Endothelial cell of umbilical vein (primary cell): Measurements from ENCODE around the gene MAP2K5.

Experiments used
- MYC ChIP-seq: IDR thresholded peaks from one replicate; pipeline ENCODE4 v1.6.1; 2011; ENCODE audit warnings: mild to moderate bottlenecking, low read depth, low read length
- POLR2A ChIP-seq: IDR thresholded peaks from 2 replicates; pipeline ENCODE4 v1.6.1; 2012; ENCODE audit warnings: low read depth, mild to moderate bottlenecking, control low read depth, low read length
- POLR2AphosphoS5 ChIP-seq: IDR thresholded peaks from 2 replicates; pipeline ENCODE4 v1.6.1; 2012; ENCODE audit warnings: low read depth, mild to moderate bottlenecking, control low read depth, low read length, moderate library complexity; ENCODE audit not compliant: insufficient read depth
- TF ChIP-seq, protein P1 (sequence below), 2 donors: IDR thresholded peaks; 1 replicate in 1 of 2; 2 replicates in 1 of 2; pipeline ENCODE4 v1.5.1; 2011; ENCODE audit warnings: low read length in 2 of 2, mild to moderate bottlenecking in 2 of 2, moderate library complexity in 2 of 2, control low read depth in 1 of 2, inconsistent platforms in 1 of 2, low read depth in 1 of 2; ENCODE audit not compliant: insufficient read depth in 1 of 2; ENCODE audit errors: extremely low read depth in 1 of 2

DNA sequence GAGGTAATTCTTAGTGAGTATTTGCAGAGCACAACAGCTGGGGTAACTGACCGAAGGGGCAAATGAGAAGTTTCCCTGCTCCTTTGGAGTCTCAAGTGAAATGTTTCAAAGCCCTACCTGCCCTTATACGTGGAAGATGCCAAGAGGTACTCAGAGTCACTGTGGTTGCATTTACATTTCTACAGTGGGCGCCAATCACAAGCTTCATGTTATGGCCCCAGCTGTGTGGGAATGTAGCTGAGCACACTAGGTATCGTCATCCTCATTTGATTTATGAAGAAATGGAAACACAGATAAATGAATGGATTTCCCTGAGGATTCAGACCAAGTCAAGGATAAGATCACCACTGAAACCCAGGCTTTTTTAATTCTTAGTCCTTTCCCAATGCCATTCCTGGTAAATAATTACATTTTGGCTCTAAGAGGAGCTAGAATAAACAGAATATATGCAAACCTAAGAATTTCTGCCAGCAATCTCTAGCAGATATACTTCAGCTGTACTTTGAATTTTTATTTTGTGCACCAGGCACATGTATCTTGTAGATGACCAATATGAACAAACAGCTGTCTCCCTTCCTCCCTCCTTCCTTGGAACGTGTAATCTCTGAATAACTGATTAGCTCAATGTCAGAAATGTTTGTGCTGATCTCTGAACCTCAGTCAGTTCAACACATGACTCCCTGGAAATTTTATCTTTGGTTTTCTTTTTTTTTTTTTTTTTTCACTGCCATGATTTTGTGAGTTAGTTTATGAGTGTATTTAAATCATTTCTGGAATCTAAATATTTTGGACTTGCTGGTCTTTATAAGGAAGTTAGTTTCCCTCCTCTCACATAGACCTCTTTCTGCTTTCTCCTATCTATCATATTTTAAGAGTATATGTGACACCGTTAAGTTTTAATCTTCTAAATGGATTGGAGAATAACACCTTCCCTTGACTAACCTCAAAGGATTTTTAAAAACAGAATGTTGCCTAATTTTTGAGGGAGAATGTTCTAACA lies 69.2 kb downstream of the MAP2K5 start:
- TF ChIP-seq, protein P1, sequence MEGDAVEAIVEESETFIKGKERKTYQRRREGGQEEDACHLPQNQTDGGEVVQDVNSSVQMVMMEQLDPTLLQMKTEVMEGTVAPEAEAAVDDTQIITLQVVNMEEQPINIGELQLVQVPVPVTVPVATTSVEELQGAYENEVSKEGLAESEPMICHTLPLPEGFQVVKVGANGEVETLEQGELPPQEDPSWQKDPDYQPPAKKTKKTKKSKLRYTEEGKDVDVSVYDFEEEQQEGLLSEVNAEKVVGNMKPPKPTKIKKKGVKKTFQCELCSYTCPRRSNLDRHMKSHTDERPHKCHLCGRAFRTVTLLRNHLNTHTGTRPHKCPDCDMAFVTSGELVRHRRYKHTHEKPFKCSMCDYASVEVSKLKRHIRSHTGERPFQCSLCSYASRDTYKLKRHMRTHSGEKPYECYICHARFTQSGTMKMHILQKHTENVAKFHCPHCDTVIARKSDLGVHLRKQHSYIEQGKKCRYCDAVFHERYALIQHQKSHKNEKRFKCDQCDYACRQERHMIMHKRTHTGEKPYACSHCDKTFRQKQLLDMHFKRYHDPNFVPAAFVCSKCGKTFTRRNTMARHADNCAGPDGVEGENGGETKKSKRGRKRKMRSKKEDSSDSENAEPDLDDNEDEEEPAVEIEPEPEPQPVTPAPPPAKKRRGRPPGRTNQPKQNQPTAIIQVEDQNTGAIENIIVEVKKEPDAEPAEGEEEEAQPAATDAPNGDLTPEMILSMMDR (IDR thresholded peaks at IDR 0.05; ENCODE audit: extremely low read depth in 1 of 2, insufficient read depth in 1 of 2, low read depth in 1 of 2, low read length in 2 of 2) = no peak
- no peak for TF ChIP-seq POLR2A
- TF ChIP-seq MYC = no peak
- TF ChIP-seq POLR2AphosphoS5 = no peak
